ENCODE results near the gene LPP.

The LPP gene

GRCh38 chr3:188137051-188137450, 16.9 kb upstream of the LPP start:
- no peak for FAIRE-seq

- no peak for FAIRE-seq
These were observed 14.5 kb upstream of the LPP start for GRCh38 chr3:188139466-188139865.

- no peak for FAIRE-seq
These were observed 7.7 kb upstream of the LPP start for GRCh38 chr3:188146219-188146618.

GRCh38 chr3:188147782-188148181, 6.2 kb upstream of the LPP start:
- FAIRE-seq, result no peak

GRCh38 chr3:188148318-188148717, 5.6 kb upstream of the LPP start:
- FAIRE-seq, result no peak

- no peak for FAIRE-seq
These were observed 4.4 kb upstream of the LPP start for GRCh38 chr3:188149587-188149986.

GRCh38 chr3:188150982-188151381, 3.0 kb upstream of the LPP start:
- no peak for FAIRE-seq

- FAIRE-seq, result no peak
These were observed 2.5 kb upstream of the LPP start for GRCh38 chr3:188151438-188151837.

GRCh38 chr3:188152660-188153436, 1.1 kb upstream of the LPP start:
- FAIRE-seq, result no peak

GRCh38 chr3:188153437-188154013, 432 bp upstream of the LPP start:
- FAIRE-seq, result no peak

GRCh38 chr3:188154809-188155574, 1.0 kb downstream of the LPP start:
- no peak for FAIRE-seq

GRCh38 chr3:188156056-188156455, 2.1 kb downstream of the LPP start:
- FAIRE-seq, result no peak

GRCh38 chr3:188157407-188157806, 3.5 kb downstream of the LPP start:
- FAIRE-seq, result no peak

GRCh38 chr3:188157971-188158370, 4.0 kb downstream of the LPP start:
- no peak for FAIRE-seq

- no peak for FAIRE-seq
These were observed 4.9 kb downstream of the LPP start for GRCh38 chr3:188158731-188159310.

GRCh38 chr3:188160751-188161150, 6.8 kb downstream of the LPP start:
- no peak for FAIRE-seq

- no peak for FAIRE-seq
These were observed 10.3 kb downstream of the LPP start for GRCh38 chr3:188164248-188164687.

- FAIRE-seq, result no peak
These were observed 11.6 kb downstream of the LPP start for GRCh38 chr3:188165596-188165995.

GRCh38 chr3:188166441-188166840, 12.5 kb downstream of the LPP start:
- no peak for FAIRE-seq

GRCh38 chr3:188168186-188168585, 14.2 kb downstream of the LPP start:
- FAIRE-seq, result no peak

GRCh38 chr3:188168648-188169047, 14.7 kb downstream of the LPP start:
- FAIRE-seq, result no peak

GRCh38 chr3:188169830-188170455, 16.0 kb downstream of the LPP start:
- no peak for FAIRE-seq

All from A204.1 (cell line).